ENCODE results near the gene VSIG1. TPM values are rescaled to one million over a fixed set of nuclear protein-coding genes. Genes with fewer than 3 reads are reported as not detected.

VSIG1 gene
- total and polyA plus RNA-seq, 2 of the 13 experiments (the other 11 are each of a cell fraction or from before 2014, with no cell fraction given): 0.01 TPM; not detected in 1

DNA sequence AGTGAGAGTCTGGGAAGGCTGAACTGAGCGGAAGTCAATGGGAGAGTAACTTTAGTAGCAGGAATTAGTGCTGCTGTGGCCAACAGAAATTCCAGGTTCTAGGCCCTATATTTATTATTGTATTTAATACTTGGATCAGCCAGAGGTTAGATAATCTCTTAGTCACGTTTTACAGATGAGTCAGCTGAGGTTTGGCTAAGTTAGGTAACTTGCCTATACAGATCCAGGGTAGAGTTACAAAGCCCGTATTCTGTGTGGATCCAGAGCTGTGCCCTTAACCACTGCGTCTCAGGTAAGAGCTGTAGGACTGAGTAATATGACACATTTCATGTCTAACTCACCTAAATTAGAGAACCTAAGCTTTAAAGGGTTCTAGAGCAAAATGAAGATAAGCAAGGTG lies 26.0 kb downstream of the VSIG1 start:
- Histone ChIP-seq H3K4me1 (ENCODE audit: insufficient read depth, low read length) (no peaks in the 10 kb centered on the region), H3K4me2 (ENCODE audit: low read depth, low read length) (no peak overlapping the region), H4K20me1 (ENCODE audit: insufficient read depth, low read length) (no peaks in the 10 kb centered on the region), H3K27ac (ENCODE audit: extremely low read length, insufficient read depth, low read length) (no peak overlapping the region), H3K36me3 (replicated peaks in 1 of 2; ENCODE audit: control insufficient read depth in 1 of 2, insufficient read depth in 2 of 2, low read length in 2 of 2) (no peaks in the 10 kb centered on the region), H3K9ac (ENCODE audit: insufficient read depth, low read depth, low read length) (no peak overlapping the region), H3K9me3 (ENCODE audit: low read length) (no peaks in the 10 kb centered on the region), H3K79me2 (ENCODE audit: insufficient read depth, low read length) (no peaks in the 10 kb centered on the region), H3K4me3 (replicated peaks in 1 of 3; ENCODE audit: insufficient read depth in 1 of 3, low read depth in 2 of 3, low read length in 3 of 3) (no peak overlapping the region), H2AFZ (ENCODE audit: low read length) (no peak overlapping the region), H3K27me3 (ENCODE audit: control insufficient read depth in 1 of 2, insufficient read depth in 2 of 2, low read length in 2 of 2) (no peaks in the 10 kb centered on the region; a peak in 1 of 5 replicates)
- DNase-seq (ENCODE audit: low spot score): no peak
- TF ChIP-seq MED13 (CRISPR knock-in tag; IDR thresholded peaks at IDR 0.05) (no peak), ZNF616 (CRISPR knock-in tag; IDR thresholded peaks at IDR 0.05; ENCODE audit: low read depth) (no peak), ISL2 (CRISPR knock-in tag; IDR thresholded peaks at IDR 0.05) (no peak), ZNF7 (CRISPR knock-in tag; IDR thresholded peaks at IDR 0.05) (no peak), ZNF567 (CRISPR knock-in tag; IDR thresholded peaks at IDR 0.05; ENCODE audit: borderline replicate concordance) (no peak), CHD2 (IDR thresholded peaks at IDR 0.05; ENCODE audit: low read depth, low read length) (no peak), RBFOX2 (IDR thresholded peaks at IDR 0.05; ENCODE audit: low read depth, low read length) (no peak), NFATC3 (CRISPR knock-in tag; IDR thresholded peaks at IDR 0.05) (no peak), ZBTB21 (CRISPR knock-in tag; IDR thresholded peaks at IDR 0.05) (no peak), TBX2 (CRISPR knock-in tag; IDR thresholded peaks at IDR 0.05; ENCODE audit: borderline replicate concordance) (no peak)
- TF ChIP-seq, protein P1, sequence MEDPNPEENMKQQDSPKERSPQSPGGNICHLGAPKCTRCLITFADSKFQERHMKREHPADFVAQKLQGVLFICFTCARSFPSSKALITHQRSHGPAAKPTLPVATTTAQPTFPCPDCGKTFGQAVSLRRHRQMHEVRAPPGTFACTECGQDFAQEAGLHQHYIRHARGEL (CRISPR knock-in tag; IDR thresholded peaks at IDR 0.05): no peak
- TF ChIP-seq, protein P2, sequence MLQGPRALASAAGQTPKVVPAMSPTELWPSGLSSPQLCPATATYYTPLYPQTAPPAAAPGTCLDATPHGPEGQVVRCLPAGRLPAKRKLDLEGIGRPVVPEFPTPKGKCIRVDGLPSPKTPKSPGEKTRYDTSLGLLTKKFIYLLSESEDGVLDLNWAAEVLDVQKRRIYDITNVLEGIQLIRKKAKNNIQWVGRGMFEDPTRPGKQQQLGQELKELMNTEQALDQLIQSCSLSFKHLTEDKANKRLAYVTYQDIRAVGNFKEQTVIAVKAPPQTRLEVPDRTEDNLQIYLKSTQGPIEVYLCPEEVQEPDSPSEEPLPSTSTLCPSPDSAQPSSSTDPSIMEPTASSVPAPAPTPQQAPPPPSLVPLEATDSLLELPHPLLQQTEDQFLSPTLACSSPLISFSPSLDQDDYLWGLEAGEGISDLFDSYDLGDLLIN (CRISPR knock-in tag; IDR thresholded peaks at IDR 0.05; ENCODE audit: borderline replicate concordance): no peak
- TF ChIP-seq, protein P3, sequence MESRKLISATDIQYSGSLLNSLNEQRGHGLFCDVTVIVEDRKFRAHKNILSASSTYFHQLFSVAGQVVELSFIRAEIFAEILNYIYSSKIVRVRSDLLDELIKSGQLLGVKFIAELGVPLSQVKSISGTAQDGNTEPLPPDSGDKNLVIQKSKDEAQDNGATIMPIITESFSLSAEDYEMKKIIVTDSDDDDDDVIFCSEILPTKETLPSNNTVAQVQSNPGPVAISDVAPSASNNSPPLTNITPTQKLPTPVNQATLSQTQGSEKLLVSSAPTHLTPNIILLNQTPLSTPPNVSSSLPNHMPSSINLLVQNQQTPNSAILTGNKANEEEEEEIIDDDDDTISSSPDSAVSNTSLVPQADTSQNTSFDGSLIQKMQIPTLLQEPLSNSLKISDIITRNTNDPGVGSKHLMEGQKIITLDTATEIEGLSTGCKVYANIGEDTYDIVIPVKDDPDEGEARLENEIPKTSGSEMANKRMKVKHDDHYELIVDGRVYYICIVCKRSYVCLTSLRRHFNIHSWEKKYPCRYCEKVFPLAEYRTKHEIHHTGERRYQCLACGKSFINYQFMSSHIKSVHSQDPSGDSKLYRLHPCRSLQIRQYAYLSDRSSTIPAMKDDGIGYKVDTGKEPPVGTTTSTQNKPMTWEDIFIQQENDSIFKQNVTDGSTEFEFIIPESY (CRISPR knock-in tag; IDR thresholded peaks at IDR 0.05): no peak
- TF ChIP-seq, protein P4, sequence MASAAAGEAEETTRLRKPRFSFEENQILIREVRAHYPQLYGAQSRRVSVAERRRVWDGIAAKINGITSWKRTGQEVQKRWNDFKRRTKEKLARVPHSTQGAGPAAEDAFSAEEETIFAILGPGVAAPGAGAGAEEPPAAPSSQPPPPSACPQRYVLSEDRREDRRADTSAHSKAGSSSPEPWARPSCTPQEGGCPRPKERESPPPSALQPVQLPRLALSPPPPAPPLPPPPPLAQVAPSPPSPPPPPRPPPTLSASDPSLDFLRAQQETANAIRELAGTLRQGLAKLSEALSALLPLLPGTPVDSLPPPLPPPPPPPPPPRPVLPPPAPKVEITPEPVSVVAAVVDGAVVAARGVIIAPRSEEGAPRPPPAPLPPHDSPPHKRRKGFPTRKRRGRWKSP (CRISPR knock-in tag; IDR thresholded peaks at IDR 0.05): no peak
- TF ChIP-seq, protein P5, sequence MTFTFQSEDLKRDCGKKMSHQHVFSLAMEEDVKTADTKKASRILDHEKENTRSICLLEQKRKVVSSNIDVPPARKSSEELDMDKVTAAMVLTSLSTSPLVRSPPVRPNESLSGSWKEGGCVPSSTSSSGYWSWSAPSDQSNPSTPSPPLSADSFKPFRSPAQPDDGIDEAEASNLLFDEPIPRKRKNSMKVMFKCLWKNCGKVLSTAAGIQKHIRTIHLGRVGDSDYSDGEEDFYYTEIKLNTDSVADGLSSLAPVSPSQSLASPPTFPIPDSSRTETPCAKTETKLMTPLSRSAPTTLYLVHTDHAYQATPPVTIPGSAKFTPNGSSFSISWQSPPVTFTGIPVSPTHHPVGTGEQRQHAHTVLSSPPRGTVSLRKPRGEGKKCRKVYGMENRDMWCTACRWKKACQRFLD (CRISPR knock-in tag; IDR thresholded peaks at IDR 0.05; ENCODE audit: borderline replicate concordance): no peak
- CTCF ChIA-PET (ENCODE audit: low intra/inter-chr PET ratio, low total read pairs): interaction anchor here (3.2 kb wide), 1 partner anchor 50 kb away, joined by 25 read pairs; no protein-coding TSS in a partner anchor
- intact Hi-C loops (cut with micrococcal nuclease; ENCODE audit: unreplicated experiment) (no loop called here), in situ Hi-C loops (cut with HindIII; ENCODE audit: extremely low pct_ligation_motif_present, low pct_unique_long_range_greater_than_20kb) (loop anchor here (5.0 kb wide), 1 partner anchor 49 kb away; no protein-coding TSS in a partner anchor)
- no peak for ATAC-seq
- WGBS (ENCODE audit: low lambda C conversion rate): 20% methylated on average over 4 of the region's 4 CpGs
- BruUV-seq (replicated peaks): no TSS peak
- POLR2A ChIA-PET: no interaction called here
- no peak for FAIRE-seq

Data from HepG2 (cell line).